Activated CD8-positive, alpha-beta memory T cell treated with anti-CD3 and anti-CD28 coated beads, Interleukin-2, amount 50 U/mL, for 24 hours (primary cell): Measurements from ENCODE around the gene C22orf42.
"Not testable (repeated sequence)": the region's sequence is repeated elsewhere in the genome, so short reads cannot be mapped to it uniquely, and the experiment has no call there.

ENCODE experiments used
- DNase-seq: peaks from one replicate; pipeline ENCODE4 v3.0.0-alpha.2; 2020; ENCODE audit errors: extremely low read depth

Gene C22orf42

DNA sequence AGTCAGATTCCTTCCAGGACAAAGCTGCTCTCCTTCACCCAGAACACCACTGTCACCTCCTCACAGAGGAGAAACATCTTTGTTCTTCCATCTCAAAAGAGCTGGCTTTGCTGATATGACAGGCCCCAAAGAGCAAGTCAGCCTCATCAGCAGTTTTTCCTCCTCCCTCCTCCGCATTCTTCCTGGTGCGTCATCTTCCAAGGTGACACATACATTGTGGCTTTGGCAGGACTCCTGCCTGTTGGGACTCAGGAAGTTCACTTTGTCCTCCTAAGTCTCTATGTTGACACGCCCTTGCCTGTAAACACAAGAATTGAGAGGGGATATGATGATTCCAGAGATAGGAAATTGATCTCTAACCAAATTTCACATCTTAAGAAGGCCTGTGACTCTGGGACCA lies 23.1 kb downstream of the C22orf42 start:
- DNase-seq, result not testable (repeated sequence)

DNA sequence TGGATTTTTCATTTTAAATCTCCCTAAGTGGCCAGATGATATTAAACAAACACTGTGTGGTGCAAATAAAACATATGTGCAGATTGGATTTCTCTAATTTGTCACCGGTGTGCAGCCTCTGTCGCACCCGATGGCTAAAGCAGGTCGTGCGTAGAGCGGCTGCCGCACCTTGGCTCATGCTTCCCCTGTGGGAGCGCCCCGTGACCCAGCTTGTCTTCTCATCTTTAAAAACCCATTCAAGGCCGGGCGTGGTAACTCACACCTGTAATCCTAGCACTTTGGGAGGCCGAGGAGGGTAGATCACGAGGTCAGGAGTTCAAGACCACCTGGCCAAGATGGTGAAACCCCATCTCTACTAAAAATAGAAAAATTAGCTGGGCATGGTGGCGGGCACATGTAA lies 24.3 kb downstream of the C22orf42 start:
- not testable (repeated sequence) for DNase-seq

DNA sequence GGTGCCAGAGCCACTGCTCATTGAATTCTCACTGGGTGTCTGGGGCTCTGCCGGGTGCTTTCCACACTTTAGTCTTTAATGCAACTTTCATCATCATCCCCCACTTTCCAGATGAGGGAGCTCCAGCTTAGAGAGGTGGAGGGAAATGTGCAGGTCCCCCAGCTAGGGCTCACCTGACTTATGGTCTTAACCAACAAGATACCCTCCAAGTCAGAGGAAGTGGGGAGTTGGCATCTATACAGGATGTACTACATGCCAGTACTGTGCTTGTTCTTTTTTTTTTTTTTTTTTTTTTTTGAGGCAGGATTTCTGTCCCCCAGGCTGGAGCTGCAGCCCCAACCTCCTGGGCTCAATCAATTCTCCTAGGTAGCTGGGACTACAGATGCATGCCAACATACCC lies 26.3 kb downstream of the C22orf42 start:
- DNase-seq, result no peak

DNA sequence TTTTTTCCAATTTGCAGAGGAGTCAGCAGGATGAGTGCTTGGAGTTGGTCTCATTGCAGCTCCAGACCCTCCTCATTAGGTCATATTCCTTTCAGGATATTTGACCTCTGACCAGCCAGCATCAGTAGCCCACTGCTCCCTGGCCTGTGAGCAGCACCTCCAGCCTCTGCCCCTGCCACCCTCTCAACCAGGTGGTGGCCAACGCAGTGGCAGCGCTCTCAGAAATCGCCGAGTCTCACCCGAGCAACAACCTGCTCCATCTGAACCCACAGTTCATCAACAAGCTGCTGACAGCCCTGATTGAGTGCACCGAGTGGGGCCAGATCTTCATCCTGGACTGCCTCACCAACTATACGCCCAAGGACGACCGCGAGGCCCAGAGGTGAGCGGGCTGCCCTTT lies 27.0 kb downstream of the C22orf42 start:
- DNase-seq, result no peak

DNA sequence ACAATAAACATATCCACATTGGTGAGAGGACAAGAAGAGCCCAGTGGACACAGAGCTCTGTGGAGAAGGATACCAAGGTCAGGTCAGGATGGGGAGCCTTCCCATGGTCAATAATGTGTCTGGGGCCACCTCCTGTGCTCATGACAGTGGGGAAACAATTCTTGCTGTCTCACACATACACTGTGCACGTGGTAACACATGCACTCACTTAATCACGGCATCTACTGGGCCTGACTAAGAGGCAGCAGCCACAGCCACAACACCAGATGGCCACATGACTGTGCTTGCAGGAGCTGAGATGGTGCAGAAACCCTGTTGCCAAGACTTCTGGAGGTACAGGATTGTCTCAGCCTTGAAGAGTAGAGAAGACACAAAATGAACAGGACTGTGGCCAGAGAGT lies 28.6 kb downstream of the C22orf42 start:
- DNase-seq, result no peak

DNA sequence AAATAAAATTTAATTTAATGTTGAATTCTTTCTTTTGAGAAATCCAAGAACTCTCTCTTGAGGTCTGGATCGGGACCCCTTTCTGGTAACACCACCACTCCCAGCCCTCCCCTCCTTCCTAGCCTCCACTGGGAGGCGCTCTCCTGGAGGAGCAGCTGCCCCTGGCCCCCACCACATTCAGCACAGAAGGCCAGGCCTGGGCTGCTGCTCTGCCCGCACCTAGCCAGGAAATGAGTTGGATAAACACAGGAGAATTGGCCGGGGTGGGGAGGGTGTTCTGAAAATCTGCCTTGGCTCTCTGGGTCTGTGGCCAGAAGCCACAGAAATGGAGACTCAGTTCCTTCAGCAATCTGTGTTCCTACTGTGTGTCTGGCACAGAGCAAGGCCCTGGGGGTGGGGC lies 31.2 kb downstream of the C22orf42 start:
- no peak for DNase-seq

DNA sequence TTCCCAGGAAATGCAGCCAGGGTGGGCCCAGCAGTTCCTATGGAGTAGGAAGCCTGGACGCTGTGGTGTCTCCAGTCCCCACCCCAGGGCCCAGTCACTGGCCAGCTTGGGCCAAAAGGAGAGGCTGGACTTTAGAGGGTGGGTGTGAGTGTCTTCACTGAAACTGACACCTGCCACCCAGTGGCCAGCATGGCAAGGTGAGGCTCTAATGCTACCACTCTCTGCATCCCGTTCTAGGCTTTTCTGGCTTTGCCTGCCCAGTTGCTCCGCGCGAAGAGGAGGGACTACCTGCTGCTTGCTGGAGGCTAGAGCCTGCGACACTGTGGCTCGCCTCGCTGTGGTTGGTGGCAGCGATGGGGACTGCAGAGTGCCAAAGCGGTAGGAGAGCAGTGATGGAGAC lies 35.4 kb downstream of the C22orf42 start:
- DNase-seq, result no peak

DNA sequence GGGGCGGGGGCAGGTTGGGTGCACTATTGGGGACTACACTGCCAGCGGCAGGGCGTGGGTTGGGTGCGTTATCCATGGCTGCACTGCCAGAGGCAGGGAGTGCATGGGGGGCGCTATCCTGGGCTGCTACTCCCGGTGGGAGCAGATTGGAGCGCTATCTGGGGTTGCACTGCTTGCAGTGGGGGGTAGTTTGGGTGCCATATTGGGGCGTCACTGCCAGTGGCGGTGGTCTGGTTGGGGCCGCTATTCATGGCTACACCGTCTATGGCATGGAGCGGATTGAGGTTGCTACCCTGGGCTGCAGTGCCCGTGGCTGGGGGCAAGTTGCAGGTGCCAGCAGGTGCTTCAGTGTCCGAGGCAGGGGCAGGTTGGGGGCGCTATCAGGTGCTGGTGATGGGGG lies 36.2 kb downstream of the C22orf42 start:
- no peak for DNase-seq

DNA sequence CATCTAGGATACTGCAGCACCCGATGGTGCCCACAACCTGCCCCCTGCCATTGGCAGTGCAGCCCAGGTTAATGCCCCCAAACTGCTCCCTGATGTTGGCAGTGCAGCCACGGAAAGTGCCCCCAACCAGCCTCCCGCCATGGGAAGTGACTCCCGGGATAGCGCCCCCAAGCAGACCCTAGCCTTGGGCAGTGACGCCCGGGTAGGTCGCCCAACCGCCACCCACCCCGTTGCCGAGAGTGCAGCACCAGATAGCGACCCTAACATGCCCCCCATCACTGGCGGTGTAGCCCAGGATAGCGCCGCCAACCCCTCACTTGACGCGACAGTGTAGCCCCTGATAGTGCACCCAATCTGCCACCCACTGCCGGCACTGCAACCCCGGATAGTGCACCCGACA lies 38.5 kb downstream of the C22orf42 start:
- DNase-seq, result no peak

DNA sequence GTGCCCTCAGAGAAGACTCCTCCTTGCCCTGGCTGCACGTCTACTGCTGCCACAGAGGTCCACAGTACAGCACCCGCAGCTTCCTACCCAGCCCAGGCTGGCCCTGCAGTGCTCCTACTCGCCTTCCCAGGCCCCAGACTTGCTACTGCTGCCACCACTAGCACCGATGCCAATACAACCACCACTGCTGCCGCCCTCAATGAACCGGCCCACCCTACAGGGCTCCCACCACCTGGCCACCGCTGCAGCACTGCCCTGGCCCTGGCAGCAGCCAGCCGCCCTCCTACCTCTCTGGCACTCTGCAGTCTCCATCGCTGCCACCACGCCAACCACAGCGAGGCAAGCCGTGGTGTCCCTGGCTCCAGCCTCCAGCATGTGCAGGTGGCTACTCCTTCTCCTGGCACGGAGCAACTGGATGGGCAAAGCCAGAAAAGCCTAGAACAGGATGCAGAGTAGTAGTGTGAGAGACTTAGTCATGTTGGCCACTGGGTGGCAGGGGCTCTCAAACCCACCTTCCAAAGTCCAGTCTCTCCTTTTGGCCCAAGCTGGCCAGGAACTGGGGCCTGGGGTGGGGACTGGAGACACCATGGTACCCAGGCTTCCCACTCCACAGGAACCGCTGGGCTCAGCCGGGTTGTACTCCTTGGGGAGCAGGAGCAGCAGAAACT lies 39.4 kb downstream of the C22orf42 start:
- no peak for DNase-seq

DNA sequence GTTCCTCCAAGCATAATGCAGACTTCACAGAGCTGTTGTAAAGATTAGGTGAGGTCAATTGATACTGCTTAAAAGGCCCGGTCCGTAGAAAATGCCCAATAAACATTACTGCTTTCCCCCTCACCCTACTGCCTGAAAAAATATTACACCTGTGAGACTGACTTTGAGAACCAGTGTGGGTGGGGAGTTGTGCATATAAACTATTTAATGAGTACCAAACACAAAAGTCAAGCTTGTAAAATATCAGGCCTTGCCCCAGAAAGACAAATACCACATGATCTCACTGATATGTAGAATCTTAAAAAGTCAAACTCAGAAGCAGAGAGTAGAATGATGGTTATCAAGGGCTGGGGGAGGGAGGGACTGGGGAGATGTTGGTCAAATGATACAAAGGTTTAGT lies 46.7 kb downstream of the C22orf42 start:
- no peak for DNase-seq

DNA sequence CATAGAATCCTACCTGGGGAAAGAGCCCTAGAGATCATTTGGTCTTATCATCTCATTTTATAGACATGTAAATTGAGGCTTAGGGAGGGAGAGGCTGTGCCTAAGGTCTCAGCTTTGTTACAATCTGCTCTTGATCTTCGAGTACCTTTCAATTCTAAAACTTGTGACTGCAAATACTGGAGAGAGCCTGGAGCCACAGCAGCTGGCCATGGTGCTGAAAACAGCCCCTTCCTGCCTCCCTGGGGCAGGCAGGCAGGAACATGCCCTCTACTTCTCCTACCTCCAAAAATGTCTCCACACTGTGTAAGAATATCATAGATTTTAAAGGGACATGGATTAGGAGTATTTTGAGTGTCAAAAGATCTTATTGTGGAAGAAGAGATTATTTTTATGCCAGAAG lies 52.2 kb downstream of the C22orf42 start:
- no peak for DNase-seq

DNA sequence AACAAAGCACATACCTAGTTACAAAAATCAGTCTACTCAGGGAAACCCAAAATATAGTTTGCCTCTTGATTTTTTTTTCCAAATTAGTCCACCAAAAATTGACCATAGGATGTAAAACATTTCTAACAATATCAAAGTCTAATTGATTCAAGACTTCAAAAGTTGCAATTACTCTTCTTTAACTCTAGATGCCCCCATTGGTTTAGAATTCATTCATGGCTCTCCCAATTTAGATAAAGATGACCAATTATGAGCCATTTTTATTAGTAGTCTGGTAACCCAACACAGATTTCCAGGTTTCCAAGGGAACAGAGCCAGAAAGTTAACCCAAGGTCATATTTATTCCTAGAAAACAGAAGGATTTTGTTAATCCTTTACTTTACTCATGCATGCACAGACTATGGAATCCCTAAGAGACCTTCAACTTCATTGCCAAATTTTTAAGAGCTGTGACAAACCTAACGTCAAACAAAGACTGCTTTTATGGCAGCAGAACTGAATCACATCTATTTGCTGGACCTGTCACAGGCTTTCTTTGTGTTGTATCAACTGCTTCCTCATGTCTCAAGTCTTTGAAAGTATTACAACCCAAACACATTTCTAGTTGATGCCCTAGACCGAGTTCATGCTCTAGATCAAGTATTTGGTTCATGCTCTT lies 55.3 kb downstream of the C22orf42 start:
- no peak for DNase-seq

DNA sequence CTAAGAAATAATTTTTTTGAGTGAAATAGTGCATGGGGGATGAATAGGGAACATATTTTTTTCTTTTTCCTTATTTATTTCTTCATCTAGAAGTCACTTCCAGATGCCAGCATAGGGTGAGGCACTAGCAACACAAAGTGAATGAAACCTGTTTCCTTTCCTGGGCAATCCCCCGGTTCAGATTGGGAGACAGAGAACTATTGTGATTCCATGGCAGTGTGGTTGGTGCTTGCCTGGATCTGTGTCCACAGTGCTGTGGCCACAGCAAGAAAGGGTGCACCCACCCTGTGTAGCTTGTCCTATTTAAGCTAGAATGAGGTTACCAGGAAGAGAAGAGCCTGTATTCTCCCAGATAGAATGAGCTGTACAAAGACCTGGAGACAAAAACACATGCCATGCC lies 58.4 kb downstream of the C22orf42 start:
- DNase-seq, result no peak
